ENCODE data around the gene HEMGN.
"Not testable (repeated sequence)": the region's sequence is repeated elsewhere in the genome, so short reads cannot be mapped to it uniquely, and the experiment has no call there.

Gene HEMGN

GRCh38 chr9:97938081-97938644, at the start of gene HEMGN:
HEMGN (minus strand) TSS chr9:97938172; CDS start chr9:97938136, 36 bp downstream.
- no peak for FAIRE-seq

- no peak for FAIRE-seq
Measured at GRCh38 chr9:97987487-97987886, 49.5 kb upstream of the HEMGN start.

- no peak for FAIRE-seq
Measured at GRCh38 chr9:97985058-97985861, 47.3 kb upstream of the HEMGN start.

GRCh38 chr9:97984188-97985057, 46.5 kb upstream of the HEMGN start:
- no peak for FAIRE-seq

- no peak for FAIRE-seq
Measured at GRCh38 chr9:97983589-97984187, 45.7 kb upstream of the HEMGN start.

GRCh38 chr9:97982683-97983588, 45.0 kb upstream of the HEMGN start, which contains the start of gene ANP32B:
ANP32B (plus strand) TSS chr9:97983341; CDS start chr9:97983556, 215 bp downstream.
- no peak for FAIRE-seq

- peak; percentile 8 for FAIRE-seq
Measured at GRCh38 chr9:97981846-97982682, 44.1 kb upstream of the HEMGN start.

- FAIRE-seq: no peak
Measured at GRCh38 chr9:97980918-97981845, 43.2 kb upstream of the HEMGN start.

- FAIRE-seq: no peak
Measured at GRCh38 chr9:97980479-97980803, 42.5 kb upstream of the HEMGN start.

- no peak for FAIRE-seq
Measured at GRCh38 chr9:97979788-97980478, 42.0 kb upstream of the HEMGN start.

GRCh38 chr9:97978371-97979130, 40.6 kb upstream of the HEMGN start:
- FAIRE-seq: no peak

GRCh38 chr9:97976633-97977032, 38.7 kb upstream of the HEMGN start:
- FAIRE-seq: not testable (repeated sequence)

GRCh38 chr9:97975376-97975775, 37.4 kb upstream of the HEMGN start:
- no peak for FAIRE-seq

- no peak for FAIRE-seq
Measured at GRCh38 chr9:97972753-97973152, 34.8 kb upstream of the HEMGN start.

- FAIRE-seq: no peak
Measured at GRCh38 chr9:97970165-97970564, 32.2 kb upstream of the HEMGN start.

GRCh38 chr9:97969014-97969413, 31.0 kb upstream of the HEMGN start:
- no peak for FAIRE-seq

- FAIRE-seq: no peak
Measured at GRCh38 chr9:97966493-97966892, 28.5 kb upstream of the HEMGN start.

- FAIRE-seq: no peak
Measured at GRCh38 chr9:97964901-97965300, 26.9 kb upstream of the HEMGN start.
